B cell (primary cell): ENCODE results near the gene PTPRM. TPM values are rescaled to one million over a fixed set of nuclear protein-coding genes. Genes with fewer than 3 reads are reported as not detected.

Source experiments
- ATAC-seq: fragments of 200-7000 bp; cut with Tn5 transposase; one replicate; pipeline ENCODE4 v1.10.0; 2021; ENCODE audit warnings: low read depth, mild to moderate bottlenecking, moderate number of reproducible peaks, moderate library complexity
- CTCF ChIA-PET: fragments of 350-600 bp; sonication (Branson Sonifier 250); formaldehyde crosslinking; loops from one replicate; lab custom pipeline; 2021; ENCODE audit warnings: antibody characterized with exemption, inconsistent platforms; lab: Charles Lee
- POLR2A ChIA-PET: fragments of 350-600 bp; sonication (Branson Sonifier 250); formaldehyde crosslinking; loops from one replicate; lab custom pipeline; 2021; ENCODE audit warnings: antibody characterized with exemption; lab: Charles Lee
- DNase-seq: peaks from one replicate; pipeline ENCODE4 v3.0.0; 2013
- H2AFZ ChIP-seq: 2 replicates; pipeline ENCODE4 v1.6.1; 2012; ENCODE audit warnings: mild to moderate bottlenecking, low read depth, low read length; ENCODE audit not compliant: insufficient read depth, poor library complexity, severe bottlenecking
- H3K27ac ChIP-seq, 2 donors: 1 replicate in 1 of 2; 2 replicates in 1 of 2; pipeline ENCODE4 v1.5.1; 2012 to 2013; ENCODE audit warnings: low read length in 2 of 2, mild to moderate bottlenecking in 2 of 2, moderate library complexity in 1 of 2
- H3K27me3 ChIP-seq, 4 experiments: fragments of 200-600 bp in 1 of 4; sonication (generic) in 1 of 4; replicated peaks in 1 of 4; 1 replicate in 2 of 4; 2 replicates in 2 of 4; pipeline versions ENCODE4 v1.6.1 to v1.7.0; 2013 to 2016; ENCODE audit warnings: low read length in 3 of 4, mild to moderate bottlenecking in 2 of 4, mixed read lengths in 1 of 4, moderate library complexity in 1 of 4; ENCODE audit not compliant: insufficient read depth in 4 of 4, control insufficient read depth in 3 of 4; ENCODE audit errors: control extremely low read depth in 1 of 4
- H3K36me3 ChIP-seq, 2 experiments: replicated peaks in 1 of 2; 1 replicate in 1 of 2; 2 replicates in 1 of 2; pipeline versions ENCODE4 v1.6.1 to v1.7.1; 2013; ENCODE audit warnings: low read length in 1 of 2; ENCODE audit not compliant: insufficient read depth in 2 of 2, control insufficient read depth in 1 of 2; ENCODE audit errors: control extremely low read depth in 1 of 2, extremely low read depth in 1 of 2
- H3K4me1 ChIP-seq, 2 donors: fragments of 200-600 bp in 1 of 2; sonication (generic) in 1 of 2; 1 replicate in 1 of 2; 2 replicates in 1 of 2; pipeline versions ENCODE4 v1.5.1 to v1.6.1; 2013 to 2017; ENCODE audit warnings: low read length in 2 of 2; ENCODE audit not compliant: control insufficient read depth in 2 of 2, insufficient read depth in 2 of 2
- H3K4me2 ChIP-seq: replicated peaks from 2 replicates; pipeline ENCODE3; 2012; ENCODE audit warnings: mild to moderate bottlenecking, low read depth, low read length; ENCODE audit not compliant: poor library complexity, severe bottlenecking
- H3K4me3 ChIP-seq, 5 experiments: fragments of 200-600 bp in 1 of 5; sonication (generic) in 1 of 5; 1 replicate in 3 of 5; 2 replicates in 2 of 5; pipeline versions ENCODE4 v1.5.1 to v1.7.0; 2011 to 2016; ENCODE audit warnings: low read length in 4 of 5, mild to moderate bottlenecking in 4 of 5, low read depth in 2 of 5, control low read depth in 1 of 5, moderate library complexity in 1 of 5; ENCODE audit not compliant: insufficient read depth in 1 of 5; ENCODE audit errors: control extremely low read depth in 1 of 5, extremely low read depth in 1 of 5
- H3K79me2 ChIP-seq: fragments of 200-600 bp; sonication (generic); one replicate; pipeline ENCODE4 v1.6.0; 2016; ENCODE audit warnings: low read length; ENCODE audit not compliant: control insufficient read depth, insufficient read depth
- H3K9ac ChIP-seq: fragments of 200-600 bp; sonication (generic); 2 replicates; pipeline ENCODE4 v1.6.1; 2017; ENCODE audit warnings: mild to moderate bottlenecking, low read length, moderate library complexity
- H3K9me3 ChIP-seq, 3 donors: one replicate each; pipeline versions ENCODE4 v1.6.1 to v1.7.1; 2013; ENCODE audit warnings: low read length in 2 of 3; ENCODE audit not compliant: control insufficient read depth in 2 of 3, insufficient read depth in 1 of 3; ENCODE audit errors: control extremely low read depth in 1 of 3
- H4K20me1 ChIP-seq: 2 replicates; pipeline ENCODE4 v1.6.0; 2012; ENCODE audit warnings: mild to moderate bottlenecking, low read length; ENCODE audit not compliant: insufficient read depth, control insufficient read depth, poor library complexity, severe bottlenecking
- H3K27ac Mint-ChIP-seq: one replicate; pipeline ENCODE4 v1.8.0; 2021; ENCODE audit warnings: mixed read lengths
- H3K27me3 Mint-ChIP-seq: one replicate; pipeline ENCODE4 v1.8.0; 2021; ENCODE audit warnings: mixed read lengths
- H3K4me1 Mint-ChIP-seq: one replicate; pipeline ENCODE4 v1.8.0; 2021; ENCODE audit warnings: mixed read lengths
- H3K4me3 Mint-ChIP-seq: one replicate; pipeline ENCODE4 v1.8.0; 2021; ENCODE audit warnings: mixed read lengths
- H3K9me3 Mint-ChIP-seq: one replicate; pipeline ENCODE4 v1.8.0; 2022; ENCODE audit warnings: mixed read lengths; ENCODE audit not compliant: insufficient read depth
- CTCF ChIP-seq: fragments of 200-600 bp; IDR thresholded peaks from one replicate; pipeline ENCODE4 v1.8.0; 2022; ENCODE audit warnings: antibody characterized with exemption, mild to moderate bottlenecking
- EZH2 ChIP-seq: IDR thresholded peaks from 2 replicates; pipeline ENCODE4 v1.6.1; 2012; ENCODE audit warnings: borderline replicate concordance, low read depth, mild to moderate bottlenecking, moderate library complexity, low read length; ENCODE audit not compliant: insufficient read depth, poor library complexity, severe bottlenecking
- WGBS: methylation state at CpG from one replicate; pipeline ENCODE4 v1.1.5; 2013; ENCODE audit warnings: missing lambda C conversion rate; ENCODE audit not compliant: insufficient coverage; 5-methylcytosine and 5-hydroxymethylcytosine counted together
- intact Hi-C: fragments of 100-400 bp; cut with micrococcal nuclease; formaldehyde crosslinking; loops from one replicate; pipeline ENCODE4 v1.10.0; 2022
- polyA plus RNA-seq: library from polyadenylated mRNA; depleted of rRNA; stranded (reverse); fragments of >200 nt; gene quantifications from 2 replicates; pipeline ENCODE4 v1.2.3, GENCODE V29; 2012
- total RNA-seq, 2 donors: library from RNA; stranded (reverse); fragments of 120-200 nt in 1 of 2; gene quantifications; 1 replicate in 1 of 2; 2 replicates in 1 of 2; pipeline versions ENCODE4 v1.2.3 to v1.2.4, GENCODE V29; 2013 to 2022

The PTPRM gene
- total and polyA plus RNA-seq, 2 donors (not counting 1 experiment from before 2014, with no cell fraction given) = 0.20 to 0.89 TPM

GRCh38 chr18:7900091-7900490 lies 333.0 kb downstream of the PTPRM start:
- WGBS = no CpG with 5 or more reads among the region's 5 CpGs
- intact Hi-C loops = no loop called here
- Histone ChIP-seq H3K9ac (no peak overlapping the region), H2AFZ (no peak overlapping the region), H3K36me3 (no peaks in the 10 kb centered on the region), H3K9me3 (no peaks in the 10 kb centered on the region), H3K4me3 (no peak overlapping the region), H4K20me1 (no peaks in the 10 kb centered on the region), H3K4me1 (no peaks in the 10 kb centered on the region), H3K79me2 (no peaks in the 10 kb centered on the region), H3K27me3 (no peaks in the 10 kb centered on the region), H3K27ac (no peak overlapping the region), H3K4me2 (no peak overlapping the region)
- Mint-ChIP-seq H3K27ac (no peak overlapping the region), H3K27me3 (no peaks in the 10 kb centered on the region), H3K4me1 (no peaks in the 10 kb centered on the region), H3K4me3 (no peak overlapping the region), H3K9me3 (no peaks in the 10 kb centered on the region)
- ChIA-PET CTCF (no interaction called here), POLR2A (no interaction called here)
- TF ChIP-seq EZH2 (no peak), CTCF (no peak)
- DNase-seq = no peak
- no peak for ATAC-seq

GRCh38 chr18:7901657-7902056 lies 334.5 kb downstream of the PTPRM start:
- CTCF ChIA-PET = no interaction called here
- no peaks in the 10 kb centered on the region for H4K20me1 ChIP-seq
- H3K4me2 ChIP-seq = no peak overlapping the region
- Mint-ChIP-seq H3K9me3 (no peaks in the 10 kb centered on the region), H3K4me3 (no peak overlapping the region), H3K27ac (no peak overlapping the region), H3K27me3 (no peaks in the 10 kb centered on the region), H3K4me1 (no peaks in the 10 kb centered on the region)
- H3K4me3 ChIP-seq = no peak overlapping the region
- no peak overlapping the region for H3K9ac ChIP-seq
- TF ChIP-seq CTCF = no peak
- no peak for TF ChIP-seq EZH2
- no peaks in the 10 kb centered on the region for H3K27me3 ChIP-seq
- POLR2A ChIA-PET = no interaction called here
- no peaks in the 10 kb centered on the region for H3K9me3 ChIP-seq
- intact Hi-C loops = no loop called here
- no peaks in the 10 kb centered on the region for H3K79me2 ChIP-seq
- no peaks in the 10 kb centered on the region for H3K36me3 ChIP-seq
- WGBS = no CpG with 5 or more reads among the region's 1 CpG
- ATAC-seq (no peak), DNase-seq (no peak)
- H3K4me1 ChIP-seq = no peaks in the 10 kb centered on the region
- H2AFZ ChIP-seq = no peak overlapping the region
- H3K27ac ChIP-seq = no peak overlapping the region
